H4 (cell line): ENCODE measurements around the gene LILRA6. TPM values are rescaled to one million over a fixed set of nuclear protein-coding genes. Genes with fewer than 3 reads are reported as not detected.

ENCODE experiments used
- DNase-seq: peaks from one replicate; pipeline ENCODE4 v3.0.0-alpha.2; 2015; ENCODE audit warnings: low spot score
- total RNA-seq: library from RNA; depleted of rRNA; stranded (reverse); fragments of >200 nt; shearing (Covaris generic); gene quantifications from 2 replicates; pipeline ENCODE4 v1.2.3, GENCODE V29; 2014; rRNA removed

The LILRA6 gene
- total RNA-seq, 1 experiment from 2014 or later = not detected

- peak; percentile 74 for DNase-seq
Measured at GRCh38 chr19:54188215-54188871, 54.2 kb downstream of the LILRA6 start.

GRCh38 chr19:54186934-54187381 is 55.6 kb downstream of the LILRA6 start:
- DNase-seq = no peak

Other genes with a start within 250 kb of the LILRA6 start
- gene VSTM1, start 178.9 kb downstream of the LILRA6 start, total RNA-seq = not detected in 2 replicates
- not detected in 2 replicates for gene TARM1, start 161.4 kb downstream of the LILRA6 start, total RNA-seq
- gene OSCAR, start 142.0 kb downstream of the LILRA6 start, total RNA-seq = 0.06 and 2.2 TPM in 2 replicates
- 38.8 and 45.2 TPM in 2 replicates for gene NDUFA3, start 139.9 kb downstream of the LILRA6 start, total RNA-seq
- gene TFPT, start 127.1 kb downstream of the LILRA6 start, total RNA-seq = 37.5 and 47.8 TPM in 2 replicates
- 106 and 131 TPM in 2 replicates for gene PRPF31, start 127.0 kb downstream of the LILRA6 start, total RNA-seq
- gene CNOT3, start 105.0 kb downstream of the LILRA6 start, total RNA-seq = 18.6 and 27.5 TPM in 2 replicates
- gene LENG1, start 83.1 kb downstream of the LILRA6 start, total RNA-seq = 15.6 and 18.4 TPM in 2 replicates
- gene TMC4, start 69.6 kb downstream of the LILRA6 start, total RNA-seq = not detected in 2 replicates
- gene MBOAT7, start 53.2 kb downstream of the LILRA6 start, total RNA-seq = 88.1 and 139 TPM in 2 replicates
- gene TSEN34, start 51.5 kb downstream of the LILRA6 start, total RNA-seq = 166 and 167 TPM in 2 replicates
- 2,262 and 2,532 TPM in 2 replicates for gene RPS9, start 41.9 kb downstream of the LILRA6 start, total RNA-seq
- gene LILRB3, start 19.8 kb downstream of the LILRA6 start, total RNA-seq = not detected in 2 replicates
- not detected in 2 replicates for gene LILRB5, start 14.5 kb upstream of the LILRA6 start, total RNA-seq
- not detected in 2 replicates for gene LILRB2, start 38.3 kb upstream of the LILRA6 start, total RNA-seq
- gene LILRA5, start 70.4 kb upstream of the LILRA6 start, total RNA-seq = not detected in 2 replicates
- gene LILRA4, start 96.4 kb upstream of the LILRA6 start, total RNA-seq = not detected in 2 replicates
- 0.46 and 1.5 TPM in 2 replicates for gene LAIR1, start 122.1 kb upstream of the LILRA6 start, total RNA-seq
- gene TTYH1, start 172.7 kb upstream of the LILRA6 start, total RNA-seq = not detected in 2 replicates
- gene LENG8, start 206.4 kb upstream of the LILRA6 start, total RNA-seq = 4.3 and 4.6 TPM in 2 replicates
- 0.33 and 0.64 TPM in 2 replicates for gene LENG9, start 221.0 kb upstream of the LILRA6 start, total RNA-seq
- 5.1 and 7.0 TPM in 2 replicates for gene CDC42EP5, start 230.5 kb upstream of the LILRA6 start, total RNA-seq